SK-N-SH (cell line): ENCODE data around the gene C1QTNF4.

ENCODE experiments used
- EZH2phosphoT487 ChIP-seq: fragments of 200-600 bp; sonication (generic); IDR thresholded peaks from 2 replicates; pipeline ENCODE4 v1.6.1; 2017; ENCODE audit warnings: low read depth, mixed run types, mild to moderate bottlenecking, antibody characterized with exemption, moderate library complexity, borderline replicate concordance
- GABPA ChIP-seq: IDR thresholded peaks from 2 replicates; pipeline ENCODE4 v1.4.0; 2012; ENCODE audit warnings: low read depth, mild to moderate bottlenecking
- MXI1 ChIP-seq: IDR thresholded peaks from 2 replicates; pipeline ENCODE4 v1.6.1; 2012; ENCODE audit warnings: mild to moderate bottlenecking, low read depth, low read length, improper control_type of control experiment
- NFIC ChIP-seq: IDR thresholded peaks from 2 replicates; pipeline ENCODE4 v1.4.0; 2012; ENCODE audit warnings: borderline replicate concordance
- TF ChIP-seq, protein P1 (sequence below): fragments of 200-600 bp; sonication (generic); IDR thresholded peaks from 2 replicates; pipeline ENCODE4 v1.6.1; 2017; ENCODE audit warnings: antibody characterized with exemption, mild to moderate bottlenecking, moderate library complexity
- TF ChIP-seq, protein P2 (sequence below): IDR thresholded peaks from 2 replicates; pipeline ENCODE4; 2012

DNA sequence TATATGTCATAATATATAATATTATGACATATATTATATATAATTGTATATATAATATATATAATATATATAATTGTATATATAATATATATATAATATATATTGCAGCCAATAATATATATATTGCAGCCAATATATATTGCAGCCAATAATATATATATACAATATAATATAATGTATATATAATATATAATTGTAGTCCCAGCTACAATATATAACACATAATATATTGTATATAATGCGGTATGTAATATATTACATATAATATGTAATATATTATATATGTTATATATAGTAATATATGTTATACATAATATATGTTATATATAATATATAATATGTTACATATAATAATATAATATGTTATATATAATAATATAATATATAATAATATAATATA lies 35.5 kb downstream of the C1QTNF4 start:
- TF ChIP-seq NFIC = no peak
- TF ChIP-seq EZH2phosphoT487 = no peak
- TF ChIP-seq, protein P1, sequence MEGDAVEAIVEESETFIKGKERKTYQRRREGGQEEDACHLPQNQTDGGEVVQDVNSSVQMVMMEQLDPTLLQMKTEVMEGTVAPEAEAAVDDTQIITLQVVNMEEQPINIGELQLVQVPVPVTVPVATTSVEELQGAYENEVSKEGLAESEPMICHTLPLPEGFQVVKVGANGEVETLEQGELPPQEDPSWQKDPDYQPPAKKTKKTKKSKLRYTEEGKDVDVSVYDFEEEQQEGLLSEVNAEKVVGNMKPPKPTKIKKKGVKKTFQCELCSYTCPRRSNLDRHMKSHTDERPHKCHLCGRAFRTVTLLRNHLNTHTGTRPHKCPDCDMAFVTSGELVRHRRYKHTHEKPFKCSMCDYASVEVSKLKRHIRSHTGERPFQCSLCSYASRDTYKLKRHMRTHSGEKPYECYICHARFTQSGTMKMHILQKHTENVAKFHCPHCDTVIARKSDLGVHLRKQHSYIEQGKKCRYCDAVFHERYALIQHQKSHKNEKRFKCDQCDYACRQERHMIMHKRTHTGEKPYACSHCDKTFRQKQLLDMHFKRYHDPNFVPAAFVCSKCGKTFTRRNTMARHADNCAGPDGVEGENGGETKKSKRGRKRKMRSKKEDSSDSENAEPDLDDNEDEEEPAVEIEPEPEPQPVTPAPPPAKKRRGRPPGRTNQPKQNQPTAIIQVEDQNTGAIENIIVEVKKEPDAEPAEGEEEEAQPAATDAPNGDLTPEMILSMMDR = no peak
- no peak for TF ChIP-seq GABPA
- TF ChIP-seq, protein P2, sequence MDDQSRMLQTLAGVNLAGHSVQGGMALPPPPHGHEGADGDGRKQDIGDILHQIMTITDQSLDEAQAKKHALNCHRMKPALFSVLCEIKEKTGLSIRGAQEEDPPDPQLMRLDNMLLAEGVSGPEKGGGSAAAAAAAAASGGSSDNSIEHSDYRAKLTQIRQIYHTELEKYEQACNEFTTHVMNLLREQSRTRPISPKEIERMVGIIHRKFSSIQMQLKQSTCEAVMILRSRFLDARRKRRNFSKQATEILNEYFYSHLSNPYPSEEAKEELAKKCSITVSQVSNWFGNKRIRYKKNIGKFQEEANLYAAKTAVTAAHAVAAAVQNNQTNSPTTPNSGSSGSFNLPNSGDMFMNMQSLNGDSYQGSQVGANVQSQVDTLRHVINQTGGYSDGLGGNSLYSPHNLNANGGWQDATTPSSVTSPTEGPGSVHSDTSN = no peak
- TF ChIP-seq MXI1 = no peak
